T-helper 17 cell (primary cell): ENCODE results near the gene ANKRD31. TPM values are rescaled to one million over a fixed set of nuclear protein-coding genes. Genes with fewer than 3 reads are reported as not detected.
"Not testable (repeated sequence)": the region's sequence is repeated elsewhere in the genome, so short reads cannot be mapped to it uniquely, and the experiment has no call there.

Experiments
- ATAC-seq: fragments of 150-1000 bp; cut with Tn5 transposase; 2 replicates; pipeline ENCODE4 v1.10.0; 2021; ENCODE audit warnings: mild to moderate bottlenecking, moderate library complexity
- DNase-seq, 3 donors: peaks; one replicate each; pipeline versions ENCODE4 v3.0.0 to v3.0.0-alpha.2; 2020 to 2021
- H3K9me3 ChIP-seq: one replicate; pipeline ENCODE4 v1.7.0; 2013; ENCODE audit warnings: low read length, mild to moderate bottlenecking; ENCODE audit not compliant: control insufficient read depth, poor library complexity, severe bottlenecking
- H3K27ac Mint-ChIP-seq: one replicate; pipeline ENCODE4 v1.8.0; 2022; ENCODE audit warnings: mild to moderate bottlenecking, moderate library complexity, mixed read lengths
- H3K27me3 Mint-ChIP-seq: one replicate; pipeline ENCODE4 v1.8.0; 2022; ENCODE audit warnings: mixed read lengths
- H3K36me3 Mint-ChIP-seq: one replicate; pipeline ENCODE4 v1.8.0; 2022; ENCODE audit warnings: low read depth, mixed read lengths
- H3K4me1 Mint-ChIP-seq: one replicate; pipeline ENCODE4 v1.8.0; 2022; ENCODE audit warnings: mild to moderate bottlenecking, mixed read lengths
- H3K4me3 Mint-ChIP-seq: one replicate; pipeline ENCODE4 v1.8.0; 2022; ENCODE audit warnings: mild to moderate bottlenecking, moderate library complexity, mixed read lengths
- total RNA-seq, 4 donors: library from RNA in 2 of 4; stranded (reverse) in 2 of 4; gene quantifications; one replicate each; pipeline ENCODE4 v1.2.3 and lab custom pipeline; 2022 to 2026

Gene ANKRD31
- total RNA-seq, 2 donors from 2014 or later, result 0.37 to 0.47 TPM

DNA sequence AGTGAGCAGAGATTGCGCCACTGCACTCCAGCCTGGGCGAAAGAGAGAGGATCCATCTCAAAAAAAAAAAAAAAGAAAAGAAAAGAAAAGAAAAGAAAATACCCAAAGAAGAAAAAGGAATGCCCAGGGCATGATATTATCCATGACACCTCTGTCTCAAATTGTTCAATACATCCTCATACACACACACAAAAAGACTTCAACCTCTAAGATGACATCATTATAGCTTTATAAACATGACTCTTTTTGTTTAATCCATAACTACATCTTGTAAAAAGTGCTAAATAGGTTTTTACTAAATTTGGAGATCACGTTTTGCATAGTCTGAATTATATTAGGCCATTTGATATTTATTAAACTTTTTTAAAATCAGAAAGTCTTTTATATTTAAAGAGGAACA lies 33.1 kb downstream of the ANKRD31 start:
- Mint-ChIP-seq H3K4me3 (no peak overlapping the region), H3K27ac (no peak overlapping the region), H3K4me1 (no peaks in the 10 kb centered on the region), H3K27me3 (no peaks in the 10 kb centered on the region), H3K36me3 (no peaks in the 10 kb centered on the region)
- no peaks in the 10 kb centered on the region for H3K9me3 ChIP-seq
- ATAC-seq (no peak), DNase-seq (no peak)

DNA sequence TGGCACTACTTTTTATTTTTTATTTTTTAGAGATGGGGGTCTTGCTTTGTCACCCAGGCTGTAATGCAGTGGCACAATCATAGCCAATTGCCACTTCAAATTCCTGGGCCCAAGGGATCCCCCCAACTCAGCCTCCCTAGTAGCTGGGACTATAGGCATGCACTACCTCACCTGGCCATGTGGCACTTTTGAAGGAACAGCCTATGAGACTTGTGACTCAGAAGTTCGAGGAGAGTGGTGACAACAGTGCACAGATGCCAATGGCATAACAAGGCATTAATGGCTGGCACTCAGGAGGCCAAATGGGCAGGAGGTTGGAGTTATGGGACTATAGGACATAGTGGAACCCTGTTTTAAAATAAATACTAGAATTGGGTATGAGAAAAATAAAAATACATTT lies 33.7 kb downstream of the ANKRD31 start:
- Mint-ChIP-seq H3K4me3 (no peak overlapping the region), H3K4me1 (no peaks in the 10 kb centered on the region), H3K27me3 (no peaks in the 10 kb centered on the region), H3K36me3 (no peaks in the 10 kb centered on the region), H3K27ac (no peak overlapping the region)
- no peaks in the 10 kb centered on the region for H3K9me3 ChIP-seq
- DNase-seq (no peak), ATAC-seq (no peak)

DNA sequence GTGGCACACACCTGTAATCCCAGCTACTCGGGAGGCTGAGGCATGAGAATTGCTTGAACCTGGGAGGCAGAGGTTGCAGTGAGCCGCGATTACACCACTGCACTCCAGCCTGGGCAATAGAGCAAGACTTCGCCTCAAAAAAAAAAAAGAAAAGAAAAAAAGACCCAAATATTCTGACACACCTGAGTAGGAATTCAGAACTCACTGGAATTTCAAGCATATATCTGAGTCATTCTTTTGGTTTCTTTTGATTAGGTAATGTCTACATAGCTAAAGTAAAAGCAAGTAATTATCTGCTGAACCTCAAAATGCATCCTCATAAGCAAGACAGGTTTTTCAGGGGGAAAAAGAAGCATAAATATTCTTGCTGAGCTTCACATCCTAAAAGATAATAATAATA lies 35.9 kb downstream of the ANKRD31 start:
- no peaks in the 10 kb centered on the region for H3K9me3 ChIP-seq
- no peak overlapping the region for H3K27ac Mint-ChIP-seq
- DNase-seq, result no peak
- no peak for ATAC-seq
- H3K4me3 Mint-ChIP-seq, result no peak overlapping the region
- no peaks in the 10 kb centered on the region for H3K27me3 Mint-ChIP-seq
- no peaks in the 10 kb centered on the region for H3K4me1 Mint-ChIP-seq
- no peaks in the 10 kb centered on the region for H3K36me3 Mint-ChIP-seq

DNA sequence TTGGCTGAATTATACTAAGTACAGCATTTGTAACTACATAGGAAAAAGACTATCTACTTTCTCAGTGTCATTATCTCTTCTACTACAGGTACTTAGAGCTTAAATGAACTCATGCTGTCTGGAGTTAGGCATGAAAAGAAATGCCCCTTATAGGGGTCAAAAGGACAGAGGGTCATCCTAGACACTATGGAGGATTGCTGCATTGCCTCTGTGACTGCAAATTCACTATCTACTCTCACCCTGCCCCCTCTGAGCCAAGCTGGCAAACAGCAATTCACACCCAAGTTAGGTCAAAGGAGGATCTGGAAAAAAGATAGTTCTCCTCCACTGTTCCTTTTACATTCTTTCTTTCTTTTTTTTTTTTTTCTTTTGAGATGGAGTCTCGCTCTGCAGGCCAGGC lies 36.7 kb downstream of the ANKRD31 start:
- no peak overlapping the region for H3K4me3 Mint-ChIP-seq
- ATAC-seq (no peak), DNase-seq (no peak)
- H3K9me3 ChIP-seq, result no peaks in the 10 kb centered on the region
- no peaks in the 10 kb centered on the region for H3K4me1 Mint-ChIP-seq
- no peaks in the 10 kb centered on the region for H3K36me3 Mint-ChIP-seq
- no peak overlapping the region for H3K27ac Mint-ChIP-seq
- peaks cover 6% of the 10 kb centered on the region for H3K27me3 Mint-ChIP-seq

DNA sequence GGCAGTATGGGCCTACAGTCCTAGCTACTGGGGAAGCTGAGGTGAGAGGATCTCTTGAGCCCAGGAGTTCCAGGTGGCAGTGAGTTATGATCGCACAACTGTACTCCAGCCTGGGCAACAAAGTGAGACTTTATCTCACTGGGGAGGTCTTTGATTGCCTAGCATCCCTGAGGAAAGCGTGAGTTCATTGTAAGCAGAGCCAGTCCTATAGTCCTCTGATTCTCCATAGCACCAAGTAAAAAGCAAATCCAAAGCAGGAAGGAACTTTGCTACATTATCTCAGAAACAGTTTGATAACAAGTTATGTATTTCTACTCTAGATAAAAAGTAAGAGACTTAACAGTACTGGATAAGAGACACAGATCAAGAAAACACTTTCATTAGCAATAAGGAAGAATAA lies 37.6 kb downstream of the ANKRD31 start:
- H3K9me3 ChIP-seq, result no peaks in the 10 kb centered on the region
- Mint-ChIP-seq H3K4me1 (no peaks in the 10 kb centered on the region), H3K4me3 (no peak overlapping the region), H3K27me3 (peaks cover 6% of the 10 kb centered on the region), H3K27ac (no peak overlapping the region), H3K36me3 (no peaks in the 10 kb centered on the region)
- ATAC-seq (no peak), DNase-seq (no peak)

DNA sequence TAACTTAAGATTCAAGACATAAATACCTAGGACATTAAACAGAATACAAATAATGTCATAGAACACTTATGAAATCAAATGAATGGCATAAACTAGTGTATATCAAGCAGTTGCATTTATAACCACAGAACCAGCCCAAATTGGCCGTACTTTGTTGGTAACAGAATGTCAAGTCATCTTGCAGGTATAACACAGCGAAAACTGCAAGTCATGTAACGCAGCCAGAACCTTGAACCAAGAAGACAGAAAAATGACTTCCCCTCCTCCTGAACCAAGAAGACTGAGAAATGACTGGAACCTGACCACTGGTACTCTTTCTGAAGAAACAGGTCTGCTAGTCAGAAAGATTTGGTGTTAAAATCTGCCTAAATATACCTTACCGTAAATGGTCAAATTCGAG lies 38.9 kb downstream of the ANKRD31 start:
- Mint-ChIP-seq H3K4me3 (no peak overlapping the region), H3K27ac (no peak overlapping the region), H3K27me3 (peaks cover 6% of the 10 kb centered on the region), H3K4me1 (no peaks in the 10 kb centered on the region), H3K36me3 (no peaks in the 10 kb centered on the region)
- H3K9me3 ChIP-seq, result no peaks in the 10 kb centered on the region
- ATAC-seq, result no peak
- no peak for DNase-seq

DNA sequence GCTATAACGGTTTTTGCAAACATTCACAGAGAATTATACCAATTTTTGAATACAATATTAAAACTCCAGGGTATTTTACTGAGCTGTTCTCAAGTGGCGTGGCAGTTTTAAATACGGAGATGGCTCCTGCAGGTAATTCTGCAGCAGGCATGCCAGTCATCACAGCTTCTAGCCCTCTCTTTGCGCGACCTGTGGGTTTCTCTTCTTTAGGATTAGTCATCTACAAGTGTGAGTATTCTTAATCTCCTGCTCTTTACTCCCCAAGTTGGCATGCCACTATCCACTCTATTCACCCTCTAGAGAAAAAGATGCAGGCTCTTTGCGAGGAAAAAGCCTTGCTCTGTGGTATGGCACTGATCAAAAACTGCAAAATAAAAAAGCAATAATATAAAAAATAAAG lies 43.9 kb downstream of the ANKRD31 start:
- no peak for DNase-seq
- Mint-ChIP-seq H3K4me3 (no peak overlapping the region), H3K27ac (no peak overlapping the region), H3K36me3 (no peaks in the 10 kb centered on the region), H3K27me3 (peaks cover 6% of the 10 kb centered on the region), H3K4me1 (peaks cover 5% of the 10 kb centered on the region)
- ATAC-seq, result no peak
- no peaks in the 10 kb centered on the region for H3K9me3 ChIP-seq

DNA sequence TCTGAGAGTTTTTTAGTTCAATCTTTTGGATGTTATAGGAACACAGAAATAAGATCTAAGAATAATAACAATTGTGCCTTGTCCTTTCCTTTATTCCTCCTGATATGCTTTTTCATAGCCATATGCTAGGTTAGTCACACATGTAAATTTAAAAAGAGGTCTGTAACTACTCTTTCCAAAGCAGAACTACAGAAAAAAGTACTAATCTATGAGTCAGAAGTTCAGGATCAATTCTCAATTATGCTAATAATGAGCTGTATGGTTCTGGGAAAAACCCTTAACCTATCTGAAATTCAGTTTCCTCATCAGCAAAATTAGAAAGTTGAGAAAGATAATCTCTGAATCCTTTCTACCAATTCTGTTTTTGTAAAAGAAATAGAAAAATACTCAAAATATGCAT lies 44.4 kb downstream of the ANKRD31 start:
- Mint-ChIP-seq H3K27me3 (peaks cover 6% of the 10 kb centered on the region), H3K4me3 (no peak overlapping the region), H3K27ac (no peak overlapping the region), H3K36me3 (no peaks in the 10 kb centered on the region), H3K4me1 (peaks cover 5% of the 10 kb centered on the region)
- H3K9me3 ChIP-seq, result no peaks in the 10 kb centered on the region
- no peak for DNase-seq
- no peak for ATAC-seq

DNA sequence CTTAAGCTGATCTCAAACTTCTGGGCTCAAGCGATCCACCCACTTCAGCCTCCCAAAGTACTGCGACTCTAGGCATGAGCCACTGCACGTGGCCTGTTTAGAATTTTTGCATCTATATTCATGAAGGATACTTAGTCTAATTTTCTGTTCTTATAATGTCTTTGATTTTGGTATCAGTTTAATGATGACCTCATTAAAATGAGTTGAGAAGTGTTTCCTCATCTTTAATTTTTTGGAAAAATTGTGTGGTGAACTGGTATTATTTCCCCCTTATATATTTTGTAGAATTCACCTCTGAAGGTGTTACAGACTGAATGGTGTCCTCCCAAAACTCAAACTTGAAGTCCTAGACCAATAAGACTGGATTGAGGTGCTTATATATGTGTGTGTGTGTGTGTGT lies 46.5 kb downstream of the ANKRD31 start:
- Mint-ChIP-seq H3K27me3 (peaks cover 3% of the 10 kb centered on the region), H3K4me3 (no peak overlapping the region), H3K36me3 (no peaks in the 10 kb centered on the region), H3K4me1 (peaks cover 5% of the 10 kb centered on the region), H3K27ac (no peak overlapping the region)
- ATAC-seq (no peak), DNase-seq (no peak)
- no peaks in the 10 kb centered on the region for H3K9me3 ChIP-seq

DNA sequence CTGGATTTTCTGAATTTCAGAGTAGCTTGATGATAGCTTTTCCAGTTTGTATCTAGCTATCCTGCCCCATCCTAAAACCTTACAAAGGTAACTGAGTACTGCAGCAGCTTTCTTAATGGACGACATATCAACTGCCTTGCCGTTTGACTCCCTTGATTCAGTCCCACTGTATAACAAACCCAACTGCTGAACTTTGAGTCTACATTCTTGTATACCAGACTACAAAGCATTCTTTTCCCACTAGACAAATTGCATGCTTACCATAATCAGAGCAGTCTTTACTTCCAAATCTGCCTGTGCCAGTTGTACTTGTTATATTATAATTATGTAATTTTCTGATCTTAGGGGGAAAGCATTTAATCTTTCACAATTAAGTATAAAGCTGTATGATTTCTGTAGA lies 47.3 kb downstream of the ANKRD31 start:
- no peak for ATAC-seq
- Mint-ChIP-seq H3K27ac (no peak overlapping the region), H3K4me3 (no peak overlapping the region), H3K4me1 (peaks cover 5% of the 10 kb centered on the region), H3K36me3 (no peaks in the 10 kb centered on the region), H3K27me3 (no peaks in the 10 kb centered on the region)
- no peak for DNase-seq
- no peaks in the 10 kb centered on the region for H3K9me3 ChIP-seq

DNA sequence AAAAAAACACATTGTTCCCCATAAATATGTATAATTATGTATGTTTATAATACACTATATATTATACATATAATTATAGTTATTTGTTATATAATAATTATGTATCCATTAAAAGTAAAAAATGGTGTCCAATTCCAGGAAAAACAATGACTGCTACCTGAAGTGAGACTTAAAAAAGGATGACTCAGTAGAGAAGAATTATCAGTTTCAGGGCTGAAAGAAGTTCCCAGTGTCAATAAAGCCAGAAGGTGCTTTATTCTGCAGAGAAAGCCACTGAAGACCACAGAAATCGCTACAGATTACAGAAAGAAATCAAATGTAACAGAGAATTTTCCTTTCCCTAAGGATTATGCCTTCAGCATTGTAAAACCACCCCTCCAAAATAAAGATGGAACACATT lies 50.9 kb downstream of the ANKRD31 start:
- no peak for ATAC-seq
- Mint-ChIP-seq H3K4me3 (no peak overlapping the region), H3K4me1 (peaks cover 5% of the 10 kb centered on the region), H3K27ac (no peak overlapping the region), H3K36me3 (no peaks in the 10 kb centered on the region), H3K27me3 (no peaks in the 10 kb centered on the region)
- DNase-seq, result no peak
- no peaks in the 10 kb centered on the region for H3K9me3 ChIP-seq

DNA sequence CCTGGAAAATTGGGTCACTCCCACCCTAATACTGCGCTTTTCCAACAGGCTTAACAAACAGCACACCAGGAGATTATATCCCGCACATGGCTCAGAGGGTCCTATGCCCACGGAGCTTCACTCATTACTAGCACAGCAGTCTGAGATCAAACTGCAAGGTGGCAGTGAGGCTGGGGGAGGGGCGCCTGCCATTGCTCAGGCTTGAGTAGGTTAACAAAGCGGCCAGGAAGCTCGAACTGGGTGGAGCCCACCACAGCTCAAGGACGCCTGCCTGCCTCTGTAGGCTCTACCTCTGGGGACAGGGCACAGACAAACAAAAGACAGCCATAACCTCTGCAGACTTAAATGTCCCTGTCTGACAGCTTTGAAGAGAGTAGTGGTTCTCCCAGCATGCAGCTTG lies 60.7 kb downstream of the ANKRD31 start:
- not testable (repeated sequence) for H3K27ac Mint-ChIP-seq, DNase-seq, H3K36me3 Mint-ChIP-seq, ATAC-seq, H3K4me1 Mint-ChIP-seq, H3K4me3 Mint-ChIP-seq, H3K9me3 ChIP-seq, H3K27me3 Mint-ChIP-seq

DNA sequence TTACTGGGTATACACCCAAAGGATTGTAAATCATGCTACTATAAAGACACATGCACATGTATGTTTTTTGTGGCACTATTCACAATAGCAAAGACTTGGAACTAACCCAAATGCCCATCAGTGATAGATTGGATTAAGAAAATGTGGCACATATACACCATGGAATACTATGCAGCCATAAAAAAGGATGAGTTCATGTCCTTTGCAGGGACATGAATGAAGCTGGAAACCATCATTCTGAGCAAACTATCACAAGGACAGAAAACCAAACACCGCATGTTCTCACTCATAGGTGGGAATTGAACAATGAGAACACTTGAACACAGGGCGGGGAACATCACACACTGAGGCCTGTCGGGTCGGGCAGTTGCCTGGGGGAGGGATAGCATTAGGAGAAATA lies 61.8 kb downstream of the ANKRD31 start:
- H3K36me3 Mint-ChIP-seq, ATAC-seq, H3K4me3 Mint-ChIP-seq, H3K4me1 Mint-ChIP-seq, H3K27ac Mint-ChIP-seq, H3K27me3 Mint-ChIP-seq, H3K9me3 ChIP-seq, DNase-seq: not testable (repeated sequence)

DNA sequence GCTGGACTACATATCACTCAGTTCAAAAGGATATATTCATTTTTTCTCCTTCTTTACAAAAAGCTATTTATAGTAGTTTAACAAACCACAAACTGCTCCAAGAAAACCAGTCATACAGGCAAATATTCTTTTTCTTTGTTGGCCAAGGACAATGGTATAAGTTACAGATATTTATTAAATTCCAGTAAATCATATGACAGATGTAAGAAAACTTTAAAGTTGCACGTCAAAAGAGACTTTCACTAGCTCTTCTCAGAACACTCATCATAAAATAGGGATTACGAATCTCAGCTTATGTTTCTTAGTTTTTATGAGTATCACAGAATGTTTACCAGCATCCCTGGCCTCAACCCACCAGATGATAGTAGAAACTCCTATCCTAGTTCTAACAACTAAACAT lies 67.2 kb downstream of the ANKRD31 start:
- ATAC-seq, result no peak
- Mint-ChIP-seq H3K36me3 (peaks cover 2% of the 10 kb centered on the region), H3K27me3 (no peaks in the 10 kb centered on the region)

More for the DNA sequence above, 67.2 kb downstream of the ANKRD31 start:
- Mint-ChIP-seq H3K4me3 (no peak overlapping the region), H3K4me1 (no peaks in the 10 kb centered on the region), H3K27ac (no peak overlapping the region)
- DNase-seq, result no peak
- H3K9me3 ChIP-seq, result no peaks in the 10 kb centered on the region
